Measurements from ENCODE around the gene RHEBL1. TPM values are rescaled to one million over a fixed set of nuclear protein-coding genes. Genes with fewer than 3 reads are reported as not detected.

Gene RHEBL1
- total RNA-seq, 1 donor from 2014 or later, result not detected

GRCh38 chr12:49028666-49029275, 41.0 kb downstream of the RHEBL1 start:
- intact Hi-C loops (cut with DNase I), result no loop called here
- no peak for DNase-seq (ENCODE audit: low spot score in 2 of 2)
- Histone ChIP-seq H3K4me3 (no peak overlapping the region), H3K4me1 (no peaks in the 10 kb centered on the region), H3K27ac (no peak overlapping the region), H3K36me3 (peaks cover 75 to 87% of the 10 kb centered on the region in 2 donors), H3K27me3 (no peaks in the 10 kb centered on the region), H3K9me3 (no peaks in the 10 kb centered on the region)
- no peak for TF ChIP-seq CTCF (IDR thresholded peaks at IDR 0.05)

- Histone ChIP-seq H3K4me3 (no peak overlapping the region), H3K27ac (no peak overlapping the region), H3K9me3 (no peaks in the 10 kb centered on the region), H3K4me1 (no peaks in the 10 kb centered on the region), H3K36me3 (peaks cover 75 to 87% of the 10 kb centered on the region in 2 donors), H3K27me3 (no peaks in the 10 kb centered on the region)
- intact Hi-C loops (cut with DNase I), result no loop called here
- TF ChIP-seq CTCF (IDR thresholded peaks at IDR 0.05), result no peak
- no peak for DNase-seq (ENCODE audit: low spot score in 2 of 2)
Measured at GRCh38 chr12:49027846-49028555, 41.8 kb downstream of the RHEBL1 start.

GRCh38 chr12:49026678-49027480, 42.9 kb downstream of the RHEBL1 start:
- no peak overlapping the region for H3K4me3 ChIP-seq
- H3K9me3 ChIP-seq, result no peaks in the 10 kb centered on the region
- intact Hi-C loops (cut with DNase I), result no loop called here
- TF ChIP-seq CTCF (IDR thresholded peaks at IDR 0.05), result no peak
- DNase-seq (ENCODE audit: low spot score in 2 of 2), result no peak
- peaks cover 75 to 87% of the 10 kb centered on the region in 2 donors for H3K36me3 ChIP-seq
- no peaks in the 10 kb centered on the region for H3K27me3 ChIP-seq
- H3K27ac ChIP-seq, result no peak overlapping the region
- H3K4me1 ChIP-seq, result no peaks in the 10 kb centered on the region

GRCh38 chr12:49026101-49026500, 43.7 kb downstream of the RHEBL1 start:
- peaks cover 76 to 87% of the 10 kb centered on the region in 2 donors for H3K36me3 ChIP-seq
- TF ChIP-seq CTCF (IDR thresholded peaks at IDR 0.05), result no peak
- no peak for DNase-seq (ENCODE audit: low spot score in 2 of 2)
- no peak overlapping the region for H3K4me3 ChIP-seq
- H3K27me3 ChIP-seq, result no peaks in the 10 kb centered on the region
- no peak overlapping the region for H3K27ac ChIP-seq
- no peaks in the 10 kb centered on the region for H3K4me1 ChIP-seq
- no peaks in the 10 kb centered on the region for H3K9me3 ChIP-seq
- intact Hi-C loops (cut with DNase I), result no loop called here

GRCh38 chr12:49025463-49025862, 44.3 kb downstream of the RHEBL1 start:
- Histone ChIP-seq H3K4me1 (no peaks in the 10 kb centered on the region), H3K36me3 (peaks cover 76 to 90% of the 10 kb centered on the region in 2 donors), H3K4me3 (no peak overlapping the region), H3K27me3 (no peaks in the 10 kb centered on the region), H3K27ac (no peak overlapping the region), H3K9me3 (no peaks in the 10 kb centered on the region)
- TF ChIP-seq CTCF (IDR thresholded peaks at IDR 0.05), result no peak
- intact Hi-C loops (cut with DNase I), result no loop called here
- DNase-seq (ENCODE audit: low spot score in 2 of 2), result no peak
